Fibroblast of skin of right quadriceps (primary cell): Measurements from ENCODE around the gene CELF2.

Experiments
- DNase-seq: peaks from one replicate; pipeline ENCODE4 v3.0.0-alpha.2; 2013

The CELF2 gene

GRCh38 chr10:11063856-11064255, 46.2 kb downstream of the CELF2 start:
- no peak for DNase-seq

- DNase-seq, result no peak
Measured at GRCh38 chr10:11064832-11065231, 47.2 kb downstream of the CELF2 start.

GRCh38 chr10:11065567-11065966, 47.9 kb downstream of the CELF2 start:
- DNase-seq, result no peak

DNA sequence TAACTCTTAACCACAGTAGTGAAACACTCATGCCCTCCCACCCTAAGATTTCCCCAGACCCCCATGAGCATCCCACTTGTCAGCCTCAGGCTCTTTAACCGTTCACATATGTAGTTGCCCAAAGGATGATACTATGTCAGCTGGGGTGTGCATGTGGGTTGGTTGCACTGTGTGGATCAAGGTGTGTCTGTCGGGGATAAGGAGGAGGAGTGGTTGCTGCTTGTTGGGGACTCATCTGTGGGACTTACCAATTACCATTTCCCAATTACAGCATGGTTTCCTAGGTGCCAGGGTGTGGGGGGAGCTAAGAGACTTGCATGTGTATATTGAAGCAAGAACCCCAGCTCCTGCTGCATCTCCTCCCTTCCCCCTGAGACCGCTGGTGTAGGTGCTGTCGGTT, 48.8 kb downstream of the CELF2 start:
- DNase-seq, result no peak

DNA sequence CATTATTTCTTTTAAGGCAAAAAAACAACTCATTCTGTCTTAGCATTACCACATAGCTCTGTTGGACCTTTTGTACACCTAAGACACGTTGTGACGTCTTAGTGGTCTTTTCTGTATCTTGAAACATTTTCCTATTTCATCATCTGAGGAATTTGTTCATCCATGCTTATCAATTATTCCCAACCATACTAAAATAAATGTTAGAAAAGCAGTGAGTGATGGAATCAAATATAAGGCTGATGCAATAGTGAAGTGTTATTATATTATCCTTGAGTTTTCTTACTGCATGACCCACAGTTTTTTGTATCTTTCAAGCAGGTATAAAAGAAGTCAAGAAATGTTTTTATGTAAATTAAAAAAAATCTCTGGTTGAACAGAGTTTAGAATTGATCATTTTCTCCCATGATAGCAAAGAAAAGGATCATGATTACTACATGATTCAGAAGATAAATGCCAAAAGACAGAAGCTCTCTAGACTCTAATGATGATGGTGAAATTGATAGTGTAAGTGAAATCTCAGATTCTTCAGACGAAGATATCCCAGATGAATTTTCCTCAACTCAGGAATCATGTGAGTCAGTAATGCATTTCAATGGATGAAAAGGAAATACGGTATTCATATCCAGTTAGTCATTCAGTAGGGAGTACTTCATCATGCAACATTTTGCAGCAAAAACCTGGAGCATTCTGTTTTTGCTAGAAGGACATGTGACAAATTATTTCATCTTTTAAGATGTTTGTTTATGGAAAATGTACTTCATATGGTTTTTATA, 51.4 kb downstream of the CELF2 start:
- no peak for DNase-seq

- DNase-seq, result no peak
Measured at GRCh38 chr10:11073410-11073809, 55.7 kb downstream of the CELF2 start.

GRCh38 chr10:11074536-11075267, 57.0 kb downstream of the CELF2 start:
- DNase-seq, result no peak

GRCh38 chr10:11076221-11076620, 58.5 kb downstream of the CELF2 start:
- no peak for DNase-seq

GRCh38 chr10:11080564-11080984, 62.9 kb downstream of the CELF2 start:
- no peak for DNase-seq

DNA sequence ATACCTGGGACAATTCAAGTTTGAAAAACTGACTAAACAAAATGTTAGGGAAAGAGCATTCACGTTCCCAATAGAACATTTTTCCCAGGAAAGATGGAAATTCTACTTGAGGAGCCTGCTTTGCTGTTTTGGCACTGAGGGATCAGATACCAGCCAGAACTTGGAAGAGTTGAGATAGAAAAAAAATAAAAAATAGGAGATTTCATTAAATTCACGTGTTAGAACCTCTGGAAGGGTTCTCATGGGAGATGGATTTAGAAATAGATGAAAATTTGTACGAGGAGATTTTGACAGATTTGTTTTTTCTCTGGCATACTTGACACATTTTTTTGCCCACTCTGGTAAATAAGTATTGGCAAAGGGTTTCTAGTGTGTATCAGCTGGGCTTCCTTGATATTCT, 63.7 kb downstream of the CELF2 start:
- no peak for DNase-seq

GRCh38 chr10:11082526-11082925, 64.9 kb downstream of the CELF2 start:
- peak; percentile 14 for DNase-seq

DNA sequence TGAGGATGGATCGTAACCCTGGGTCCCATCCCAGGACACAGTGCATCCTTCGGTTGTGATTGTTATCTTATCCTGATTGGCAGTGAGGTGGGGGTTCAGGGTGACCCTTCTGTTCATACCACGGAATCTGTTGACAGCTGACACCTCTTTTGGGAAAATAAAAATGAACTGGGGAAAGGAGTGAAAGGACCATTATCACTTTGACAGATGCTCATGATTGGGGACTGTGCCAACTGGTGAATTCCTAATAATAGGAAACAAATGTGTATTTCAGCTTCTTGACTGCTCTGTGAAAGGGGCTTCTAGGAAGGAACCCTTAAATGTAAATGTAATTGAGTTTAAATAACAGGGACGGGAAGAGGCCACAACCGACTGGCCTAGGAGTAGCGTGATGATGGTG, 65.4 kb downstream of the CELF2 start:
- DNase-seq, result no peak

DNA sequence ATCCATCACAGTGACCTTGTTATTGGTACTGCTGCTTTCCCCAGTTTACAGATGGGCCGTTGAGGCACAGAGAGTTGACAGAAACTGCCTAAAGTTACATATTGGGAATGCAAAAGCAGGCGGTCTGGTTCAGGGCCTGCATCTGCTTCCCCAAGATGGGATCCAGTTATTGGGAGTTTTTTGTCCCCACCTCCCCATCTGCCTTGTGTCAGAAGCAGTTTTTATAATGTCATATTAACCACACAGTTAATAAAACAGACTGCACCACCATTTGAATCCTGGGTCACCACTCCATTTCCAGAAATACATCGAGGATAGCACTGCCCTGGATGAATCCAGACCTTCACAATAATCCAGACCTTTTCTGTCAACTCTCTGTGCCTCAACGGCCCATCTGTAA, 67.9 kb downstream of the CELF2 start:
- DNase-seq, result no peak

DNA sequence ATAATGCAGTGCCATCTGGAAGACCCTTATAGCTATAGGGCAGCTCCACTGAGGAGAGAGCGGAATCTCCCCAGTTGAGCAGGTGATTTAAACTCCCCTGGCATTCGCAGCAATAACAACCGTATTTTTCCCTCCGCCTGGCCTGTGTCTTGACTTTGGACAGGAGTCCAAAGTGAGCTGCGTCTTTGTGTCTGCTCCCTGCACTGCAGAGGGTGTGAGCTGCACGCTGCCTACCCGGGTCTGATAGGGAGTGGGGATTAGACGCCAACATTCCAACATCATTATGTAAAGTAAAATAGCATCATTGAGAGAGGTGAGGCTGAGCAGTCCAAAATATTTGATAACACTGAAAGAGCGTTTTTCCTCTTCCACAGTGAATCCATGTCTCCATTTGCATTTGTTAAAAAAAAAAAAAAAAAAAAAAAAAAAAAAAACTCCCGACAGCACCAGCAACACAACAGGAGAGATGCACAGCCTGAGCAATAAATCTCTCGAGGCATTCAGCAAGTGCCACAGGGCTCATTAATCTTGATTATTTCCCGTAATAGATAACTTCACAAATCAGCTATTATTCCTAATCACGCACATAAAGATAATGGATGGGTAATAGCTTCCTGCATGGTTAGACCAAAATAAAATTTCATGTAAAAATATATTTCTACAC, 68.6 kb downstream of the CELF2 start:
- no peak for DNase-seq

- DNase-seq, result no peak
Measured at GRCh38 chr10:11087372-11087771, 69.7 kb downstream of the CELF2 start.

- no peak for DNase-seq
Measured at GRCh38 chr10:11088709-11089108, 71.0 kb downstream of the CELF2 start.

DNA sequence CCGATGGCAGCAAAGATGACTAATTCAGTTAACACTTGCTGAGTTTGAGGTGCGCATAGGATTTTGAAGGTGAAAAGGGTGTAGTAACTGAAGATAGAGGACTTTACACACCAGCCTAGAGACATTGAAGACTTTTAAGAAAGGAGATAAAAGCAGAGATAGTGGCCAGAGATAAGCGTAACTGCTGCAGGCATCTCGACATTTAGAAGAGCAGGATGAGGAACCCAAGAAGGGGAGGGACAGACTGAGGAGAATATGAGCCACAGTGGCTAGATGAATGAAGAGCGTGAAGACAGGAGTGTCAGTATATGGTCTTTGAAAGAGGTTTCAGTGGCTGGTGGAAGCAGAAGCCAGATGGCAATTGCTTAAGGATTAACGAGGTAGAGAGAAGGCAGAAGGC, 71.6 kb downstream of the CELF2 start:
- DNase-seq, result no peak

DNA sequence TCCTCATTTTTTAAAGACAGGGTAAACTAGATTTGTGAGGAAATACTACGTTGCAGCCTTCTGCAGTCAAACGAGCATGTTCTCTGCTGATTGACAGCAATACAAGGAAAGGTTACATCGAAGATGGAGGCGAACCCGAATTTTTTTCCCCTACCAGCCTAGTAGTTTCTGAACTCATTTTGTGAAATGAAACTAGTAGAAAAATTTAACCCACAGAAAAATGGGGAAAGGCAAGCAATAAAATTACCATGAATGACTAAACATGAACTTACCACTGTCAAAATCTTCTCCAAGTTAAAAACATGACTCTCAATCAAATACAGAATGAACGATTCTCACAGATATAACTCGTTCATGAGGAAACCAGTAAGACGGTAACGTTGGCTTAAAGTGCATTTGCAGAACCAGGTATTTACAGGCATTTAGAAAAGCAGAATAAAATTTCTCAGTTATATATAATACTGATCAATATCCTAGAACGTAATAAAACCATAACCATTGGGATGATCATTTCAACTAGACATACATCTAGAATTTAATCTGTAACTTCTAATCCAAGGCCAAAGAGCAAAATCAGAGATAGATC, 73.9 kb downstream of the CELF2 start:
- no peak for DNase-seq

DNA sequence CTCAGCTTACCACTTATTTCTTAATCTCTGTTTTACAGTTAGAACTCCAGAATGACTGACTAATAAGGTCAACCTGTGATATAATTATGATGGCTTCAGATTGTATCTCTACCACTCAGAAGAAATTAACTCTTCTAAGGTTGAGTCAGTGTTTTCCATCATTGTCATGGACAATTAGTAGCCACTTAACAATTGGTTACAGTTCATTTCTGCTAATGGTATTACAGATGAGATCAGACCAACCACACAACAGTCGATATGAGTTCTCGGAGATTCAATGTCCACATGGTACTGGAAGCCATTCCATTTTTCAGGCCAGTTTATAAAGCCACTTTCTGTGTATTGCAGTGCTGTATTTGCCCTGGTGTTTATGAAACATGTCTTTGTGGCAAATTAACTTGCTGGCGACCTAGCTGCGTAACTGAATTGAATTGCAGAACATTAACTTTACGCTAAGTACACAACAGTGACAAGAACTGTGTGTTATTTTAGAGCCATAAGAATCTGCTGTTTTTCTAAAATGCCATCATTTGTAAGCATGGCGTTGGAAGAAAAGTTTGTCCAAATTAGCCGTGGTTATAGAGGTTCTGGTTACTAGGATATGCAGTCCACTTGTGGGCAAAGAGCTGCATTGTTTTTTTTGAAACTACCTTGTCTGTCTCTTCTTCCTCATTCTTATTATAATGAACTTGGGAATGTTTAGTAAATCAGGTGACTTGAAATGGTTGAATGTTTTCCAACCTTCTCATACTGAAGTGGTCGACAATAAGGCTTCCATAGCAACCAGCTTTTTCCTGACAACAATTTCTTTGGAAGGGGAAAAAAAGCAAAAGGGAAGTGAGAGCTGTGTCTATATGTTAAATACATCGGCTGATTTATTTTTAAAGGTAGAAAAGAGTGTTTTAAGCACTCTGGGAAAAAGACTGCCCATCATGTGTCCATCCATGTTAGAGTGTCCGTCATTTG, 76.4 kb downstream of the CELF2 start:
- no peak for DNase-seq

- DNase-seq, result no peak
Measured at GRCh38 chr10:11095374-11095801, 77.7 kb downstream of the CELF2 start.

DNA sequence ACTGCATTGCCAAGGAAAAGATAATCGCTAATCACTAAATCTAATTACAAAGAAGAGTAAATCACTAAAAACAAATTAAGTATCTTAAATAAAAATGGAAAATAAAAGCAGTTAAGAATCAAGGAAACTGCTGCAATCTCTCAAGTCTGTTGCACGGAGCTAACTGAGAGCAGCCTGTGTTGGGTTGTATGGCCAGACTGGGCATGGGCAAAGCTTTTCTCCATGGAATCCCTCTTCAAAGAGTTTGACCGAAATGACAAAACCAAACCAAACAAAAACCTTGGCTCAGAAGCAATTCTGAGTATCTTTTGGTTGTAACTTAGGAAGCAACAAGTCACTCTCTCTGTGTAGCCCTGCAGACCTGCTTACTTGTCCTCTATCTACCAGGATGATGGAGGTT, 78.8 kb downstream of the CELF2 start:
- no peak for DNase-seq

DNA sequence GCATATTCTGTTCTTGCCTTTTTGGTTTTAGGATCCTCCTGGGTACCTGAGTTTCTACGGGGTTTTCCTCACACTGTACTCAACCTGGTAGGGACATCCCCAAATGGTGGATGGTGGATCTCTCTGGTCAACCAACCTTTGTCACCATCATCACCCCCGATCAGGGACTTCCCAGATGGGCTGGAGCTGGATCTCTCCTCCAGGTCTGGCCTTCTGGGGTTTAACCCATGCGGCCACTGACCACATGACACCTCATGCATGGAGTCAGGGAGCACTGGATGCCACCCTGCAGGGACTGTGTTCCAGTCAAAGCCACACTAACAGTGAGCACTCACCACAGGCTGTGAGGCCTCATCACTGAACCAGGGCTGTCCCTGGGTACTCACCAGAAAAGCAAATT, 80.0 kb downstream of the CELF2 start:
- no peak for DNase-seq
